Measurements from ENCODE around the gene JAKMIP1.

JAKMIP1 gene

DNA sequence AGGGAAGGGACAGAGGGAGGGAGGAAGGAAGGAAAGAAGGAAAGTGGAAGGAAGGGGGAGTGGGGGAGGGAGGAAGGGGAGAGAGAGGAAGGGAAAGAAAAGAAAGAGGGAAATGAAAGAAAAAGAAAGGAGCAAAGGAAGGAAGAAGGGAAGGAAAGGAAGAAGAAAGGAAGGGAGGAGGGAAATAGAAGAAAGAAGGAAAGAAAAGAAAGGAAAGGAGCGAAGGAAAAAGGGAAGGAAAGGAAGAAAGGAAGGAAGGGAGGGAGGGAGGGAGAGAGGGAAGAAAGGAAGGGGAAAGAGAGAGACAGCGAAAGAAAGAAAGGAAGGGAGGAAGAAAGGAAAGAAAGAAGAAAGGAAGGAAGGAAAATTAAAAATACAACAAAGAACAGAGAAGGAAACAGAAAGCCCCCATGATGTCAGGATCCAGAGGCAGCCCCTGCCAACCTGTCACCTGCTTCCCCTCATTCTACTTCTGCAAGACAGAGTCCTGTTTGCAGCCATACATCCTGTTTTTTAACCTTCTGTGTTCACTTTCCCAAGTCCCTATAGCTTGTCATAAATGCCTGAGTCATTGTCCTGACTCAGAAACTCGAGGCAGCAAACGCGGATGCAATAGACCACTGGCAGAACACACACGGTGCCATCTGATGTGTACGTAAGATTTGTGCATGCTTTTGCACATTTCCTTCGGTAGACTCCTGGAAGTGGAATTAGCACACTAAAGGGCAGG lies 105.2 kb downstream of the JAKMIP1 start:
- DNase-seq (ENCODE audit: low spot score) = no peak

DNA sequence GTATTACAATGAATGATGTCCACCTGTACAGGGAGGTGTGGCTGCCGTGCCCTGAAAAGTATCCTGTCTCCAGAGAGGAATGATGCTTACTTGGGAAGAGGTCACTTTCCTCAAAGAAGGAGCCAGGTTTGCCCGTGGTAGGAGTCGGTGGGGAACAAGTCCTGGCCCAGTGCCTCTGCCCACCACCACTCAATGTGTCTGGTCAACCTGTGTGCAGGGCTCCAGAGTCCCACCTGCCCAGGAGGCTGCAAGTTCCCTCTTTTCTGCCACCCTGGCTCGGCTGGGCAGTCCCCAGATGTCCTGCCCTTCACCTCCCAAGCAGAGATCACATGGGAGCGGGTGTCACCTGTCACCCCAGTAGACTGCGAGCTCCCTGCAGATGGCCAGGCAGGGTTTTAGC lies 106.7 kb downstream of the JAKMIP1 start:
- no peak for DNase-seq (ENCODE audit: low spot score)

DNA sequence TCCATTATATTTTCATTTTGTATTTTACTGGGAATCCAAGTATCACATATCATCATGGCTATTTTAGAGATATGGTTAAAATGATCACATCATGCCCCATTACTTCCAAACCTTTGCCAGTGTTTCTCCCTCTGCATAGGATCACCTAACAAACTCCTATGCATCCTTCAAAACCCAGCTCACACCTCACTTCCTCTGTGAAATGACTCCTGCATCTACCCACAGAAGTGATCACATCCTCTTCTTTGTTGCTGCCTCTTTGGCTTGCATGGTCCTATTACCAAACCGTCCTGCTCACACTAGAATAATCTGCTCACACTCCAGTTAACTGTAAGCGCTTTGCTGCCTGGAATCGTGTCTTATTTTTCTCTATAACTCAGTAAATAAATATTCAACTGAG lies 107.4 kb downstream of the JAKMIP1 start:
- no peak for DNase-seq (ENCODE audit: low spot score)

DNA sequence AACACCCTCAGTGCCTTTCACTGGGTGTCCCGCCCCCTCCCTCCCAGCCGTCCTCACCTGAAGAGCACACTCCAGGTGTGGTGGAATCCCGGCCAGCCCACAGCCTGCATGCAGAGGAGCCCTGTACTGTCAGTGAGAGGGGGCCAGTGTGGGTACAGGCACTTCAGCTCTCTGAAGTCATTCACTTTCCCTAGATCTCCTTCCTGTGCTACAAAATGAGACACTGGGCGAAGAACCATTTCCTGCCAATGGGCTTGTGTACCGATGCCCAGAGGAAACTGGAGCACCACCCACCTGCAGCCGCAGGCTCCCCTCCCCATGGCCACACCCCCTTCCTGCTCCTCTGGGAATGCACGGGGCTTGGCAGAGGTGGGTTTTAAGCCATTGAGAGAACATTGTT lies 108.2 kb downstream of the JAKMIP1 start:
- DNase-seq (ENCODE audit: low spot score) = no peak

DNA sequence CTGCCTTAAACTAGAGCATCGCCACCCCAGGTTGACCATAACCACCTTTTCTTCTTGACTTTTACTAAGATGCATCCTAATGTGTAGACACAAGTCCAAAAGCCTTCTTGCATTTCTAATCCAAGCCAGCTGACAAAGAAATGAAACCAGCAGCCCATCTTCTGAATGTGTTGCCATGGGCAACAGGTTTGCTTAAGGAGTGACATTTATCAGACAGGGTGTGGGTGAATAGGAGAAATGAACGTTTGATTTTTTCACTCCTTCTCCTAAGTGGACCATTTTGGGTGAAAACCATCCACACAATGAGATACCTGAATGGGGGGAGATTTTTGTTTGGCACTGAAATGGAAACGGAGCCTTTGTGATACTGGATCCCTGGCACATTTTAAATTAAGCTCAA lies 109.4 kb downstream of the JAKMIP1 start:
- no peak for DNase-seq (ENCODE audit: low spot score)

DNA sequence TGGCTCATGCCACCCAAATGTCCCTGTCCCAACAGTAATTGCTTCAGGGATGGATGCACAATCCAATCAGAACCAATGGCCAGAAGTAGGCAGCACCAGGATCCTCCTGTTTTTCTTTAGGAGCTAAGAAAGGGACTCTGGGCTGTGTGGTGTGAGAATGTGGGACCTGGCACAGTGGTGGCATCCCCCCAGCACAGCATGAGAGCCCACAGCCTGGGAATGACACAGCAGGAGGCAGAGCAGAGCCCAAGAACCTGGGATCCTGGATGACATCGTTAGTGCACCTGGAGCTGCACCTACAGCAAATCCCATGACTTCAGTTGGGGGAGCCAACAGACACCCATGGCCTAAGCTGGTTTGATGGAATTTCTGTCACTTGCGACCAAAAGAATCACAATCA lies 111.4 kb downstream of the JAKMIP1 start:
- no peak for DNase-seq (ENCODE audit: low spot score)

DNA sequence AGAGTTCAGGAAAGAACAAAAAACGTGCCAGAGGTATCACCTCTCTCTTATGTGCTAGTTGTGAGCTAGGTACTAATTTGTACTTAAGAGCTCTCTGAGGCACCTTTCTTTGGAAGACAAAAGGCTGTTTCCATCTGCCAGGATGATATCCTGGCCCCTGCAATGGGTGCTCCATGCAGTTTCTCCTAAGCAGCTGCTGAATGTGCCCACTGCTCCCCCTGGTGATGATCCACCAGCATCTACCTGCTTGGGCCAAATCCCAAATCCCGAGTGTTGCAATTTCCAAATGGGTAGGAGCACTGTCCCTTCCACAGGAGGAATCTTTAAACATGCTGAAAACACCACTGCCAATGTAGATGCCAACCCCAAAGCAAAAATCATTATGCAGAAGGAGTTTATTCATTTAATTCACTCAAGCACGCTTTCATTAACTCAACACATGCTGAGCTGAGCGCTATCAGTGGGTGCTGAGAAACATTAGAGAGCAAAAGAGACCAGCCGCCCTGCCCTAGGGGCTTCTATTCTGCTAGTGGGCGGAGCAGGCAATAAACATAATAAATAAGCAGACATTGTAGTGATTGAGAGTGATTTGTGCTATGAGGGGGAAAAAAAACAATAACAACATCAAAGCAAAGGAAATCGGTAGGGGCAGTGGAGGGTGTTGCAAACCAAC lies 112.5 kb downstream of the JAKMIP1 start:
- no peak for DNase-seq (ENCODE audit: low spot score)

DNA sequence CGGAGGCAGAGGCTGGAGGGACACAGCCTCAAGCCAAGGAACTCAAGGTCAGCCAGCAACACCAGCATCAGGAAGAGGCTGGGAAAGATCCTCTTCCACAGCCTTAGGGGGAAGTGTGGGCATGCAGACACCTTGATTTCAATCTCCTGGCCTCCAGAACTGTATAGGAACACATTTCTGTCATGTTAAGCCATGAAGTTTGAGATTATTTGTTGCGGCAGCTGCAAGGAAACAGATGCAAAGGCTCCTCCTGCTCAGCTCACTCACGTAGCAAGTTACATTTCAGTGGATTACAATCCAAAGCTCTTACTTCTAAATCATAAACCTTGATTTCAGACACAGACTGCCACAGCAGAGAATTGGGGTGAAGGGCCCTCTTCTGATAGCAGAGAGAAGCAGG lies 113.5 kb downstream of the JAKMIP1 start:
- no peak for DNase-seq (ENCODE audit: low spot score)

DNA sequence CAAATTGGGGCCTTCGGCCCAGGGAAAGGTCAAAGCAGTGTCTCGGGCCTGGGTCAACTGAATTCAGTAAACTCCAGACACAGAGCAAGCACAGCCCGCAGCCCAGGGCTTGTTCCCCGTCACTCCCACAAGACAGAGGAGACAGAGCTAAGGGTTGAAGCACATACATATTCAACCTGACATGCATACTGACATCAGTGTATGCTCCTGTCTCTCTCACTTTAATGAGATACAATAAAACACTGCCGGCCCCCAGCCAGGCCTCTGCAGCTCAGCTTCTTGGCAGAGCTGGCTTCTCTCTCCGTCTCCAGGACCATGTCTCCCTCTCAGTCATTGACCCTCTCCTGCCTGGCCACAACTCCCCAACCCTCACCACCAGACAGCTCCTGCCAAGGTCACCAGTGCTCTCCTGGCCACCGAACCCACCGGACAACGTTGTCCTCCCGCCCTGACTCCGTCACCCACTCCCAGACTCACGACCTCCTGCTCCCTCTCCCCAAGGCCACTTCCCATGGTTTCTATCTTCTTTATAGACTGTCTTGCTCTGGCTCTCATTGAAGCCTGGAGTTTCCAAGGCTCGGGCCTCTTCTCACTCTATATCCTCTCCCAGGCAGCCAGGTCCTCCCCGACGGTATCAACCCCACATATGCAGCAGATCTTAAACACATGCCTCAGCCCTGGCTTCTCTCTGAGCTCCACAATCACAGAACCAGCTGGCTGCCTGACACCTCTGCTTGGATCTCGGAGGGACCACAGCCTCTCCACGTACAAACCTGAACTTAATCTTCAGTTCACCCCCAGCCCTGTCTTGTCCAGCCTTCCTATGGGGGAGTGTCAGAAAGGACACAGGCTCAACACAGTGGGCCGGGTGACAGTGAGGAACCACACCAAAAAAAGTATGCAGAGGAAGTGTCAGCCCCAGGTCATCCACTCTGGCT lies 114.4 kb downstream of the JAKMIP1 start:
- DNase-seq (ENCODE audit: low spot score) = no peak

DNA sequence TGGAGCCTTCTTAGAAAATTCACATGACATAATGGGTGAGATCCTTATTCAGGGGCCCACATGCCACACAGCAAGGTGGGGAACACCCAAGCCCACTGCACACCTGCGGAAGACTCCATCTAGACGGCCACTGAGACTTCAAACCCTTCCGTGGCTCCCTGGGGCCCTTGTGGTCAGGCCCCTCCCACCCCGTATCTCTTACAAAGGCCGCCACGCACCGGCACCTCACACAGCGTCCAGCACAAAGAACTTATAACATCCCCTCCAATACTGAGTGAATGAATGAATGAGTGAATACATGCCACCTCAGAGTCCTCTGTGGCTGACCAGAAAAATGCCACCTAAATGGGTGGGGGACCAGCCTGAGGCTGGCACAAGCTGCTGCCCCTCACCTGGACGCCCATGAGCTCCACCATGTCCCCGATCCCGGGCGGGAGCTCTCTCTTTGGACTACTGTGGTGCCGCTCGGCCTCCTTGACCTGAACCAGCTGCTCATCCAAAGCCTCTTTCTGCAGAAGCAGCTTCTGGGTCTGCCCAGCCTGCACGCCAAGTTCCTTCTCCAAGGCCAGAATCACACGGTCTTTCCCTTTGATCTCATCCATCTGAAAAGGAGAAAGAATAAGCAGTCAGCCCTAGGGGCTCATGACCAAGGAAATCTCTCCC lies 115.2 kb downstream of the JAKMIP1 start:
- DNase-seq (ENCODE audit: low spot score) = no peak

DNA sequence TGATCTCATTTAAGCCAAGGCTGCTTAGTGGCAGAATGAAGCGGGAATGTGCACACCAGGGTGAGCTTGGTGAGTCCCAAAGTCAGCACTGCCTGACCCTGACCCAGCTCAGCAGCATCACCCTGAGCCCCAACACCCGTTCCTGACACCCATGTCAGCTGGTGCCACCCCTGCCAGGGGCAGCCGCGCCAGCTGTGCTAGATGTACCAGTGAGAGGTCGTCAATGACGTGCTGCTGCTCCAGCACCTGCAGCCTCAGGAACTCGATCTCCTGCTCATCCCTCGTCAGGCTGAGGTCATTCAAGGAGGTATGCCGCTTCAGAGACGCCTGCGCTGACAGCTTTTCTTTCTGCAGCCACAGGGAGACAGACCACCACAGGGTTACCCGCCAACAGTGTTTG lies 120.4 kb downstream of the JAKMIP1 start:
- DNase-seq (ENCODE audit: low spot score) = no peak

DNA sequence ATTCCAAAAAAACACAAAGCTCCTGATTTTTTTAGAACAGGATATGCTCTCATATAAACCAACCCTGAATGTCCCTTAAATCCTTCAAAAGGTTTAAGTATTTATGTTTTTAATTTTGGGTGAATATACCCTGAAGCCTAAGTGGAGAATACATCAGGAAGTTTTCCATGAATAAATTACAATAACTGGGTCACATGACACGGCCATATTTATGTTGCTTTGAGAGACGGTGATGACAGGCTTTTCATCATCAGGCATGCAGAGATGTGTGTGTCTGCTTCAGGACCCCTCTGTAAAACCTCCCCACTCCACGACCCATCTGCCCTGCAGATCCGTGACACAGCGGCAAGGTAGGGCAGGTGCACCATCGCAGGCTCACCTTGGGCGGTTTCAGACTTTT lies 121.8 kb downstream of the JAKMIP1 start:
- DNase-seq (ENCODE audit: low spot score) = no peak

DNA sequence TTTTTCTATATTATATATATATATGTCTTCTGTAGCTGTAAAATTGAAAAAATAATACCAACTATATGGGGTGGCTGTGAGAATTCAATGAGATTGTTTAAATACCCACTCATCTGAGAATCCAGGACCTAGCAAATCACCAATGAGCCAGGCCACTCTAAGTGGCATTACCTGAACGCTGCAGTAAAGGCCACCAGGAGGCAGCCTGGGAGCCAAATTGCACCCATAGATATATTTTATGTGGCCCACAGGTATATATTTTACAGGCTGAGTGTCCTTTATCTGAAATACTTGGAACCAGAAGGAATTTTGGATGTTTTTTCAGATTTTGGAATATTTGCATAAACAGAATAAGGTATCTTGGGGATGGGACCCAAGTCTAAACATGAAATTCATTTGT lies 124.0 kb downstream of the JAKMIP1 start:
- no peak for DNase-seq (ENCODE audit: low spot score)

DNA sequence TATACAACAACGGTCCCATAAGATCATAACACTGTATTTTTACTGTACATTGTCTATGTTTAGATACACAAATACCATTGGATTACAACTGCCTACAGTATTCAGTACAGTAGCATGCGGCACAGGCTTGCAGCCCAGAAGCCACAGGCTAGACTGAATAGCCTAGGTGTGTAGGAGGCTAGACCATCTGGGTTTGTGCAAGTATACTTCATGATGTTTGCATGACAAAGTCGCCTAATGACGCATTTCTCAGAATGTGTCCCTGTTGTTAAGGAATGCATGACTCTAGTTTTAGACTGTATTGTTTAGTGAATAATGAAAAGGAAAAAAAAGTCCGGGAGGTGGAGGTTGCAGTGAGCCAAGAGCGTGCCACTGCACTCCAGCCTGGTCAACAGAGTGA lies 125.6 kb downstream of the JAKMIP1 start:
- no peak for DNase-seq (ENCODE audit: low spot score)

DNA sequence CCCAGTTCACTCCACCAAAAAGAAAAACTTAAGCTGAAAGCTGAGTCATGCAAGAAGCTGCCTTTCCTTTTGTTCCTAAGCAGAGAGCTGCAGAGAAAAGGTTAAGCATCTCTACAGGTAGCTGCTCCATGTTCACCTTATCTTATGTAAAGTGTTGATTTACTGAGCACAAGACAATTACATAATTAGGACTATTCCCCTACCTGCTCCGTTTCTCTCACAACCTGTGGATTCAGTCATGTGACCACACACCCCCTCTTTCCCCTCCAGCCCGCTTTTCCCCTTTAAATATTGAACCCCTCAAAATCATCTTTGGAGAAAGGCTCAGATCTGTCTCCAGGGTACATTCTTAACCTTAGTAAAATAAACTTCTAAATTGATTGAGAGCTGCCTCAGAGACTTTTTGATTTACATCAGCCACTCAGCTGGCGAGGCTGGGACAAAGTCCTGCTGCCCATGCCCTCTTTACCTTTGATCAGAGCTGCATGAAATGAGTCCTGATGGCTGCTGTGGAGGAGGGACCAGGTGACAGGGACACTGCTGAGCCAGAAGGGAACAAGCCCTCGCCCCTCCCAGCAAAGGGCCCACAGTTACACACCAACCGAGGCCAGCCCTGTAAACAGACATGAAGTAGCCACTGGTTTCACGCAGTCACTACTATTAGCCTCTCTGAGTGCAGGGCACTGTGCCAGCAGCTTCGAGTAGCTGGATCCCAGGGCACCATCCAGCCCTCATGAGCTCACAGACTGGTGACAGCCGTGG lies 128.2 kb downstream of the JAKMIP1 start:
- DNase-seq (ENCODE audit: low spot score) = no peak

DNA sequence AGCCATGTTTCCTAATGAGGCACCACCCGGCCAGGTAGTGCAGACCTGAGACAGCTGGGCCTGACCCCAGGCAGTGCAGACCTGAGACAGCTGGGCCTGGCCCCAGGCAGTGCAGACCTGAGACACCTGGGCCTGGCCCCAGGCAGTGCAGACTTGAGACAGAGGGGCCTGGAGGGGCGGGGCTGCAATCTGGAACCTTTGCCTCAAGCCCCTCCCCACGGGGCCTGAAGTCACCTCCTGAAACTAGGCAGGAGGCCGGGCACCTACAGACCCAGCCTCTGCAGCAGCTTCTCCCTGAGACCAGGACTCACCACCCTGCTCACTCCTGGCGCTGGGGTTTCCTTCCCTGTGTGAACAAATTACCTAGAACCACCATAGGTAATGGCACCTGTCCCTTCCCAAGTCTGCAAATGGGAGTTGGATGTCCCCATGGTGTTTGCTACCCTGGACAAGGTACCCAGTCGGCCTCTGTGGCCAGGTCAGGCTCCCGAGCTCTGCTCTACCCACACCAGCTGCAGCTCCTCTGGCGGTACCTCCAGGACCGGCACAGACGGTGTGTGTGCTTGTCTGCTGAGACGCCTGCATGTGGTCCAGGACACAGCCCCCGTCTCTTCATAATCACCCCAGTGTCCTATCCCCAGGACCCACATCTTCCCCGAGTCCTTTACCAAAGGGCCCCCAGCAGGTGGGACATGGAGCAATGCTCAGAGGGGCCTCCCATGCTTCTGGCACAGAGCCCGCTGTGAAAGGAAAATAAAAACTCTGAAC lies 129.0 kb downstream of the JAKMIP1 start:
- no peak for DNase-seq (ENCODE audit: low spot score)

DNA sequence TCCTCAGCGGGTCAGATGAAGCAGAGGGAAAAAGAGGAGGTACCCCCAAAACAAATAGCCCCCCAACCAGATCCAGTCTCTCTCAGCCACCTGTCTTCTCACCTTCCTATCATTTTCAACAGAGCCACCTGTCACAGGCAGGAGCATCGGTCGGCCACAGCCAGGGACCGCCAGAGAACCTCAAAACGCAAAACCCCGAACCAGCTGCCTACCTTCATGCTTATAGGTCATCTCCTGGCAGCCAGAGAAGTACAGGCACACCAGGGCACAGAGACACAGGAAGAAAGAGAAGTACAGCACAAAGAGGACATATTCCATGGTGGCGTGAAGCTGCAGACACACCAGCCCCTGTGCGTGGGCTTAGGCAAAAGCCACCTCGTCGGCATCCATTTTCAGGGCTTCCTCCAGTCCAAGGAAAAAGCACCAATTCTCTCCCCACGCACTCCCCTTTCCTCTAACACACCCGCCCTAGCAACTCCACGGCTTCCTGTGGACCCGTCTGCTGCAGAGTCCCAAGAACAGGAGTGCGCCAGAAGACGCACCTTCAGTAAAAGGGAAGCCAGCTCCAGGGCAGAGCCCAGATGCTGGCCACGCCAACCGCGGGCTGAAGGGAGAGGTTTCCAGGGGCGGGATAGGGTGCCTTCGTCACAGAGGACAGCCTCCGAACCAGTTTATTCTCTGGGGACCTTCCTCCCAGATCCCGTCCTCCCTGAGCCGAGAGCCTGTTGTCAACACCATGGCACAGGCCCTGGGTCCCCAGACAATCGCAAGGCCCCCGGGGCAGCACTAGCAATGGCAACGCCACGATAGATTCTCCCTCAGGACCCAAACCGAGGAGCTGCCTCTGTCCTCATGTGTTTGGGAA lies 130.3 kb downstream of the JAKMIP1 start:
- no peak for DNase-seq (ENCODE audit: low spot score)

DNA sequence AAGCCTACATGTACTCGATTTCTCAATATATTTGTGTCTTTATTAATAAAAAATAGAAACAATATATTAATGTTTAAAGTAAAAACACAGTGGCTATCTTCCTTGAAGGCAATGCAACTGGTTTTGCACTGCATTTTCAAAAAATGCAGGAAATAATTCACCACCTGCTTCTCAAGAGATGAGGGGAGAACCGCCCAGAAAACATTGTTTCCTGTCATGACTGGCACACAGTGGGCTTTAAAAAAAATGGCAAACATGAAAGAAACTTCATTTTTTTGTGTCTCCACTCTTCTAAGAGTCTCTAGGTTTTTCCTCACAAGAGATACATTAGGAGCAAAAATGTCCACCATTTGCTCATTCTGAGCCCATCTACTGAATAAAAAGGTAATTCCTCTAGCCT lies 131.4 kb downstream of the JAKMIP1 start:
- no peak for DNase-seq (ENCODE audit: low spot score)

DNA sequence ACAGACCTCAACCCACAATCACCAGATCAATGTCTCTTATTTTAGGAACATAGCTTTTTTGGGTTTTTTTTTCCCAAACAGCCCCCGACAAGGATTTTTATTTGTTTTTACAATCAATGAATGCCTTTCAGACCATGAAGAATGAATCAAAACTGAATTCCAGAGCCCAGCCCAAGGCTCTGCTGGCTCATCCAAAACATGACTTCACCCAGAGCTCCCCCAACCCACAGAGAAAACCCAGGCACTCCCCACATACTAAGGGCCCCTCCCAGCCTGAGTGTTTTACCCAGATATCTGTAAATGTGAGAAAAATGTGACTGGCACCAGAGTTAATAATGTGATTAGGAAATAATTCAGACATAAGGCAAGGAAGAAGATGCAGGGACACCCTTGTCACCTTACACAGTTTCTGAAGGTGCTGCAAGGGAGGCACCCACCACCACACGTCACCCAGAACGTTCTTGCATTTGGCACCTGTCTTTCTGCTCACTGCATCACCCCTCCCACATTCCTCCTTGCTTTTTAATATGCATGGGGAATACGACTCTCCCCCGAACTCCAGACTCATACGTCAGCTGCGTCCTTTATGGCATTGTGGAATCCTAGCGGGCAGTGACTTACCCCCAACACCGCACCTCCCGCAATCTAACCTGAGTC lies 134.3 kb downstream of the JAKMIP1 start:
- DNase-seq (ENCODE audit: low spot score) = no peak
